GM21360 (cell line): Measurements from ENCODE around the gene ZNF683.
"Not testable (repeated sequence)": the region's sequence is repeated elsewhere in the genome, so short reads cannot be mapped to it uniquely, and the experiment has no call there.

ENCODE experiments used
- ATAC-seq: cut with Tn5 transposase; IDR thresholded peaks from one replicate; pipeline ENCODE4 v1.9.1; 2021; ENCODE audit warnings: mild to moderate bottlenecking, moderate library complexity; ENCODE audit not compliant: unreplicated experiment

ZNF683 gene

DNA sequence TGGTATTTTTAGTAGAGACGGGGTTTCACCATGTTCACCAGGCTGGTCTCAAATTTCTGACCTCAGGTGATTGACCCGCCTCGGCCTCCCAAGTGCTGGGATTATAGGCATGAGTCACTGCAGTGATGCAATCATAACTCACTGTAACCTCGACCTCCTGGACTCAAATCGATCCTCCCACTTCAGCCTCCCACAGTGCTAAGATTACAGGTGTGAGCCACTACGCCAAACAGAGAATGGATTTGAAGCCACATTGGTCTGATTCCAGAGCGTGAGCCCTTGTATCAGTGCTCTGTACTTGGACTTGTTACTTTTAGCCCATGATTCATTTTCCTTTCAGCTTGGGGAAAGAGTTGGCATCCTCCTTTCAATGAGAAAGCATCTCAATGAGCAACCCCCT lies 14.9 kb upstream of the ZNF683 start:
- no peak for ATAC-seq

DNA sequence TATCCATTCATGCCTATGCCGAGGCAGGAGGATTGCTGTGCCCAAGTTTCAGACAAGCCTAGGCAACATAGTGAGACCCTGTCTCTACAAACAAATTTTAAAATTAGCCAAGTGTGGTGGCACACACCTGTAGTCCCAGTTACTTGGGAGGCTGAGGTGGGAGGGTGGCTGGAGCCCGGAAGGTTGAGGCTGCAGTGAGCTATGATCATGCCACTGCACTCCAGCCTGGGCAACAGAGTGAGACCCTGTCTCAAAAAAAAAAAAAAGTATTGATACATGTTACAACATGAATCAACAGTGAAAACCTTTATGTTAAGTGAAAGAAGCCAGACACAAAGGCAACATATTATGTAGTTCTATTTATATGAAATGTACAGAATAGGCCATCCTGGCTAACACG lies 12.5 kb upstream of the ZNF683 start:
- ATAC-seq: not testable (repeated sequence)

DNA sequence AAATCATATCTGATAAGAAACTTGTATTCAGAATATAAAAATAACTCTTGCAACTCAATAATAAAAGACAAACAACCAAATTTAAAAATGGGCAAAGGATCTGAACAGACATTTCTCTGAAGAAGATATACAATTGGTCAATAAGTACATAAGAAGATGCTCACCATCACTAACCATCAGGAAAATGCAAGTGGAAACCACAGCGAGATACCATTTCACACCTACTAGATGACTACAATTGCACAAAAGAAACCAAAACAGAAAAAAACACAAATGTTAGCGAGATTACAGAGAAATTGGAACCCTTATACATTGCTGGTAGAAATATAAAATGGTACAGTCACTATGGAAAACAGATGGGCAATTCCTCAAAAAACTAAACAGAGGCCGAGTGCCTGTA lies 11.5 kb upstream of the ZNF683 start:
- no peak for ATAC-seq

DNA sequence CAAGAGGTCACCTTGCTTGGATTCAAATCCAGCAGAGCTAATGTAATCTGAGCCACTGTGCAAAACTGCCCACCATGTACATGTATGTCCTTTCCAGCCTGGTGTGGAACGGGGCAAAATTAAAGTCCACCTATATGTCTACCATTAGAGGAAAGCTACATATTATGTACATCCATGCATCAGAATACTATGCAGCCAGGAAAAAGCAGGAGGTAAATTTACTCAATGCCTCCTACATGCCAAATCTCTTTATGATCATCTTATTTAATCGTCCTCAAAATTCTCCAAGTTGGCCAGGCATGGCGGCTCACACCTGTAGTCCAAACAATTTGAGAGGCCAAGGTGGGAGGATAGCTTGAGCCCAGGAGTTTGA lies 6.3 kb upstream of the ZNF683 start:
- ATAC-seq: no peak

DNA sequence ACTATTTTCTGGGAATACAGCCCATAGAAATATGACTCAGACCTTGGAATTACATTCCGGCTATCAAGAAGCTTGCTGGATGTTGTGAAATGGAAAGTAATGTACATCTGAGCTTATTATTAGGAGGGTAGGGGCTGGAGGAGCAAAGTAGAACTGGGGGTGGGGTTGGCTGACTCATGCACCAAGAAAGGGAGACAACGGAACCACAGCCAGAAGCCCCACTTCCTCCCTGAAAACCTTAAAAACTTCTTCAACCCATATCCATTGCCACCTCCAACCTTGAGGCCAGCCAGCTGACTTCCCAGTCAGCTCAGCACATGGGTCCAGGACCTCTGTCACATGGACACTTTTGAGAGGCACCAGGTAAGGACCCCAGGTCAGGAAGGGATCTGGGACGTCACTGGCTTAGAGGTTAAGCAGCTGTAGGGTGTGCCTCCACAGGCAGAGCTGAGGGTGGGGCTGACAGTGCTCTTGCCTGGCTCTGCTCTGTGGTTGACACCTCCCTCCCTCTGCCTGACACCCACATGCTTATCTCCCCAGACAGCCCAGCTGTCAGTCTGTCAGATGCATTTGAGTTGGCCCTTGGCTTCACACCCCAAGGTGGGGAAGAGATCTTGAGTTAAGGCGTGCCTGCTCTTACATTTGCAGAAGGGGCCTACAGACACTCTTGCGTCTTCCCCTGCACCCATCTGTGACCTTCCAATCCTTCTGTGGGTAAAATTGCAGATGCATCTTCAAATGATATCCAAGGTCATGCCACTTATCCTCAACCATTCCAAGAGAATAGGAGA lies 5.7 kb upstream of the ZNF683 start:
- ATAC-seq: peak; percentile 52

DNA sequence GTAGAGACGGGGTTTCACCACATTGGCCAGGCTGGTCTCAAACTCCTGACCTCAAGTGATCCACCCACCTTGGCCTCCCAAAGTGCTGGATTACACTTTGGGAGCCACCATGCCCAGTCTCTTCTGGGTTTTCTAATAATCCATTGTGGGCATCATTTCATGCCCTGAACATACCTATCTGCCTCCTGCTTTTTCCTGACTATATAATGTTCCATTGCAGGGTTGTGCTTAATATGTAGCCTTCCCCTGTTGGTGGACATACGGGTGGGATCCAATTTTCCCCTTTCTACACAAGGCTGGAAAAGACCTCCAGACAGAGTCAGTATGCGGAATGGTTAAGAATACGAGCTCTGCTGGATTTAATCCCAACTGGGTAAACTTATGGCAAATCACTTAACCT lies 3.5 kb upstream of the ZNF683 start:
- no peak for ATAC-seq

DNA sequence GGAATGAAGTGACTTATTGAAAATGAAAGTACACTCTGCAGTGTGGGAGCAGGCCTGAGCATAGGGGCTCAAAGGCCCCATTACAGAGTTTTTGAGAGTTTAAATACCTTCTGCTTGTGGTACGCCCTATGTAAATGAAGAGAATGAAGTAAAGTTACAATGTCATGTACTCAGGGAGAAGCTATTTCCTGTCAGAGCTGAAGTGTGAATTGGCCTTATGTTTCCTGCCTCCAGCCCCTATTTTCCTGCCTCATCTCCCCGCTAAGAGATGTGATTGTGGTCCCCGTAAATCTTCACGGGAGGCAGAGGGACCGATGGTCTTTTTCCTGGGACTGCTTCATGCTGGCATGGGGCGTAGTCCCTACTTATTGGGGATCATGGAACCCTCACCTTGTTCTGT lies 2.5 kb upstream of the ZNF683 start:
- no peak for ATAC-seq

DNA sequence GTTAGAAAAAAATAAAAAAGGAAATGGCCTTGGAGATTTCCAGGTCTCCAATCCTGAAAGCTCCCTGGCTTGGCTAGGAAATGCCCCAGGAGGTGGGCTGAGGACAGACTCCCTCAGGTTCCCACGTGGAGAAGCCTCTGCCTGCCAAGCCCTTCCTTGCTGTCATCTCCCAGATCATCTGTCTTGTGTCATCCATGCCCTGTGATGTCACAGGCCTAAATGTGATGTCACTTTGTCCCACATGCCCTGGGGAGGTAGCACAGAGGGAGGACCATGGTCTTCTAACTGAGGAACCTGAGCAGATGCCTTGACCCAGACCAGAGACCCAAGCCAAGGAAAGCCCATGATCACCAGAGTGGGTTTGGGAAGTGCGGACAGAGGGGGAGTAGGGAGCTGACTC lies 1.8 kb upstream of the ZNF683 start:
- ATAC-seq: not testable (repeated sequence)

DNA sequence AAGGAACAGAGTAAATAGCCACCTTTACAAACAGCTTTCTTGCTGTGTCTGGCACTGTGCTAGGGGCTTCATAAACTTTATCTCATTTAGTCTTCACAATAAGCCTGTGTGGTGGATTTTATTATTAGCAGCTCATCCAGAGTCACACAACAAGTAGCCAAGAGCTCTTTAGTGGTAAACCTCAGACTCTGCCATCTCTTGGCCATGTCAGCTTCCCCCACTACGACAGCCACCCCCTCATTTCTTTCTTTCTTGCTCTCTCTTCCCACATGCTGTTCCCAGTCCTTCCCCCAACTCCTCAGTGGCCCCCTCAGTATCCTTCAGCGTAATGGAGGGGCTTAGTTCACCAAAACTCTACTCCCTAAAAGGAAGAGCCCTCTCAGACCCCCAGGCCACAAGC lies 1.2 kb upstream of the ZNF683 start:
- ATAC-seq: no peak

- ATAC-seq: no peak
Observed at GRCh38 chr1:26373281-26373680, 731 bp upstream of the ZNF683 start.

DNA sequence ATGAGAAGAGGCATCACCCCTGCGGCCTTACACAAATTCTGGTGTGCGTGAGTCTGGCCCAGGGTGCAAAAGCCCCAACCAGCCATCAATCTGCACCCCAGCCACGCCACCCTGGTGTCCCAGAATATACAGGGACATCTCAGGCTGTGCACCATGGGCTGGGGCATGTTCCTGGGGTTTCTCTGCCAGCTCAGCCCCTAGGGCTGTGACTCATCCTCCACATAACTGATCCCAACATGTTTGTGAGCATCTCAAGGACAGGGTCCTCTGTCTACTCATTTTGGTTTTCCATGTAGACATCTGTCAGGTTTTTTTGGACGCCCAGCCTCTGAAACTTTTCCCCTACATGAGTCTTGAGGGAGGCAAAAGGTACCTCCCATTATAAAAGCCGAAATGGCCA lies 511 bp downstream of the ZNF683 start:
- no peak for ATAC-seq

GRCh38 chr1:26370591-26371382 lies 1.8 kb downstream of the ZNF683 start:
- no peak for ATAC-seq

DNA sequence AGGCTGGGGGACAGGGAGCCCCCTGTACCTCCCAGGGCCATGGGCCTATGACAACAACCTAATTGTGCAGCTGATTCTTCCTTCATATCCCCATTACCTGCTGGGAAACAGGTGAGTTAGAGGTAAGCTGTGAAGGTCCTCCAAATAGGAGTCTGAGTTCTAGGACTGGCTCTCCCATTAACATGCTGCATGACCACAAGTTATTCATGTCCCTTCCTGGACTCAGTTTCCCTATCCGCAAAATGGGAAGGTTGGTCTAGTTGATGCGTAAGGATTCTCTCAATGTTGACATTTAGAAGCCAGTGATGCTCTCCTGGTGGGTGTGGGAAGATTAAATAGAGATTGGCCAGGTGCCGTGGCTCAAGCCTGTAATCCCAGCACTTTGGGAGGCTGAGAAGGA lies 4.1 kb downstream of the ZNF683 start:
- ATAC-seq: no peak

GRCh38 chr1:26368006-26368405 lies 4.5 kb downstream of the ZNF683 start:
- ATAC-seq: no peak

DNA sequence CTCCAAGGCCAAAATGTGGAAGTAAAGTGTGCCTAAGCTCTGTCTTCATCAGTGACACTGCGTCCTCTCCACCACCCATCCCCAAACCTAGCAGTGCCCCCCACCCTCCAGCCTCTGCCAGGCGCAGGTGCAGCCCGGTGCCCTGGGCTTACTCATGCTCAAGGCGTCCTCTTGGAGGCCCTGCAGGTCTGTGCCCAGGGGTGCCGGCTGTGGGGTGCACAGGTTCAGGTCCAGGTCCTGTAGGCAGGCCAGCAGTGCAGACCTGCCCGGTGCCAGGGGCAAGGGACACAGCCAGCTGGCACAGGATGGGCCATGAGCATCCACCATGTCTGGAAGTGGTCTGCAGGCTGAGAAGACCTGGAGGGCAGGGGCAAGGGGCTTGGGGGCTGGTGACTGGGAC lies 5.1 kb downstream of the ZNF683 start:
- ATAC-seq: no peak

DNA sequence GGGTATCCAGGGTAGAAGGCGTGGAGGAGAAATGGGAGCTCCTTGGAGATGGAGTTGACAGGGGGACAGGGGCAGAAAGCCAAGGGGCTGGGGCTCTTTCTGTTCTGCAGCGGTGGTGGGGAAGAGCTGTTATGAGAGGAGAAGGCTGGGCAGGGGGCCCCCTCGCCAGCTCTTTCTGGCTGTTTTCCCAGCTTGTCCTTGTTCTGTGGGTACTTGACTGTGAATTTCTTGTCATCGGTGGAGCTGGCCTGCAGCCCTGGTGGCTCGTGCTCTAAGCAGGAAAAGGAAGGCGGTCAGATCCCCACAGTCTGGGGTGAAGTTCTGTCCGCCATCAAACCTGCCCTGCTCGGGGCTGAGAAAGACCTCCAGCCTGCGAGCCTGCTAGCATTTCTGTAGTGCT lies 7.6 kb downstream of the ZNF683 start:
- no peak for ATAC-seq

DNA sequence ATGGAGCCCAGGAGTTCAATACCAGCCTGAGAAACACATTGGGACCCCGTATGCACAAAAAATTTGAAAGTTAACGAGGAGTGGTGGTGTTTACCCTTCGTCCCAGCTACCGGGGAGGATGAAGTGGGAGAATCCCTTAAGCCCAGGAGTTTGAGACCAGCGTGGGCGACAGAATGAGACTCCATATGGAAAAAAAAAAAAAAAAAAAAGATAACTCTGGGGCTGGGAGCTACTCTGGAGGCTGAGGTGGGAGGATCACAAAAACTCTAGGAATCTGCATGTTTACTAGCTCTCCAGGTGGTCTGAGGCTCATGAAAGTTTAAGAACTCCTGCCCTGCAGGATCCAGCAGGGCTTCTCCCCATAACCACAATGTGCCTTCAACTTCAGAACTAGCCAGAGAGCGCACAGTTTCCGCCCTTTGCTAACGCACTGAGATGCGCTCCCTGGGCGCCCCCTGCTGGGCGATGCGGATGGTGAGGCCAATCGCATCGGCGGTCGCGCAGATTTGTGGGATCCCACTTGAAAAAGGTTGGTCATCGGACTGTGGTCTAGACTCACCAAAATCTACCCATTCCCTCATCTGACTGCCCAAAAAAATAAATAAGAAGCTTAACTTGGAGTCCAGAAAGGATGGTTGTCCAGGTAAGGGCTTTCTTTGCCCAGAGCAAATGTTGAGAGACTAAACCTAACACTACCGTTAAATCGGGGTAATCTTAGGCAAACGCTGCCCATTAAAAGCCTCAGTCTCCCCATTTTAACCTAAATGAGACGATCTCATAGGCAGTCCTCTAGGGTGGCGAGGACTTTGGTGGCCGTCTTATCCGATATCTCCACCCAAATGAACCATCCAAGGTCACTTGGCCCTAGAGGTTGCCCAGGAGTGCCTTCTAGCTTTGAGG lies 8.8 kb downstream of the ZNF683 start:
- no peak for ATAC-seq

GRCh38 chr1:26362331-26362730 lies 10.2 kb downstream of the ZNF683 start:
- no peak for ATAC-seq

DNA sequence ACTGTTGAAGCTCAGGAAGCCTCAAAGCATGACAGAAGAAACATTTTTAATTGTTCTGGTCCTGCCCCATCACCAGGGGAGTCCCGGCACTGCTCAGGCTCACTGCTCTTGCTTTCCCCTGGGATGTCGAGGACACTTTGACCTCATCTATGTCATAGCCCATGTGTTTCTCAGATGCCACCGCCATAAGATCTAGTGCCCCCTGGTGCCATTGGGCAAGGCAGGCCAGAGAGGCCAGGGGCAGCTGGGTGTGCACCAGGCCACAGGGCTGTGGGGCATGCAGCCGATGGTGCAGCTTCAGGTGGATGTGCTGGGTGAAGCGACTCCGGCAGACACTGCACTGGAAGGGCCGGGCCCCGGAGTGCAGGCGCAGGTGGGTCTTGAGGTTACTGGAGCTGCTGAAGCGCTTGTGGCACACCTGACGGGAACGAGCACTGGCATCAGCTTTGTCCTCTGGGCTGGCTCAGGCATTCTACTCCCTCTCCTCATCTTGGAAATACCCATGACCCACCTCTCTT lies 10.9 kb downstream of the ZNF683 start:
- ATAC-seq: no peak

- no peak for ATAC-seq
Observed at GRCh38 chr1:26360807-26361604, 11.5 kb downstream of the ZNF683 start.
